ENCODE measurements around the gene FFAR2. TPM values are rescaled to one million over a fixed set of nuclear protein-coding genes. Genes with fewer than 3 reads are reported as not detected.

The FFAR2 gene
- total RNA-seq, 1 donor from 2014 or later, result 2.6 TPM

DNA sequence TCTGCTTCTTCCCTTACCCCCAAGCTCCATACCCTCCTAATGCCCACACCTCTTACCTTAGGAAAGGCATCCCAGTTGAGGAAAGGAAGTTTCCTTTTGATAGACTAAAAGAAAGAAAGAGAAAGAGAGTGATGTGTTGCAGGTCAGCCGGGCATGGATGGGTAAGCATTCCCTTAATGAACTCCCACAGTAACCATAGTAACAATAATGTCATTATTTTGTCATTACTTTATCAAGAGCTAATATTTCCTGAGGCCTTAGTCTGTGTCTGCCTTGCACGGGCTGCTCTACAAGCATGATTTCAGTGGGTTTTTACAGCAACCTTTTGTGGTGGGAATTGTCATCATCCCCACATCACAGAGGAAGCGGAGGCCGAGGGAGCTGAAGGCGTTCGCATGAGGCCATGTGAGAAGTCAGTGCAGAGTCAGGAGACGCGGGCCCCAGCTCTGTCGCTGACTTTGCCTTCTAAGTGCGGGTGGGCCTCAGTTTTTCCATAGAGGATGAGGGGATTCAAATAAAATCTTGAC is 39.7 kb downstream of the FFAR2 start:
- H3K4me3 ChIP-seq, result no peak overlapping the region
- H3K4me1 ChIP-seq, result no peaks in the 10 kb centered on the region
- intact Hi-C loops (cut with DNase I), result no loop called here
- H3K36me3 ChIP-seq, result no peaks in the 10 kb centered on the region
- H3K9me3 ChIP-seq, result no peaks in the 10 kb centered on the region
- DNase-seq, result no peak
- H3K27me3 ChIP-seq, result peaks cover 8% of the 10 kb centered on the region
- H3K27ac ChIP-seq, result no peak overlapping the region
- no peak for ATAC-seq
- TF ChIP-seq, protein P1, sequence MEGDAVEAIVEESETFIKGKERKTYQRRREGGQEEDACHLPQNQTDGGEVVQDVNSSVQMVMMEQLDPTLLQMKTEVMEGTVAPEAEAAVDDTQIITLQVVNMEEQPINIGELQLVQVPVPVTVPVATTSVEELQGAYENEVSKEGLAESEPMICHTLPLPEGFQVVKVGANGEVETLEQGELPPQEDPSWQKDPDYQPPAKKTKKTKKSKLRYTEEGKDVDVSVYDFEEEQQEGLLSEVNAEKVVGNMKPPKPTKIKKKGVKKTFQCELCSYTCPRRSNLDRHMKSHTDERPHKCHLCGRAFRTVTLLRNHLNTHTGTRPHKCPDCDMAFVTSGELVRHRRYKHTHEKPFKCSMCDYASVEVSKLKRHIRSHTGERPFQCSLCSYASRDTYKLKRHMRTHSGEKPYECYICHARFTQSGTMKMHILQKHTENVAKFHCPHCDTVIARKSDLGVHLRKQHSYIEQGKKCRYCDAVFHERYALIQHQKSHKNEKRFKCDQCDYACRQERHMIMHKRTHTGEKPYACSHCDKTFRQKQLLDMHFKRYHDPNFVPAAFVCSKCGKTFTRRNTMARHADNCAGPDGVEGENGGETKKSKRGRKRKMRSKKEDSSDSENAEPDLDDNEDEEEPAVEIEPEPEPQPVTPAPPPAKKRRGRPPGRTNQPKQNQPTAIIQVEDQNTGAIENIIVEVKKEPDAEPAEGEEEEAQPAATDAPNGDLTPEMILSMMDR (IDR thresholded peaks at IDR 0.05), result no peak

DNA sequence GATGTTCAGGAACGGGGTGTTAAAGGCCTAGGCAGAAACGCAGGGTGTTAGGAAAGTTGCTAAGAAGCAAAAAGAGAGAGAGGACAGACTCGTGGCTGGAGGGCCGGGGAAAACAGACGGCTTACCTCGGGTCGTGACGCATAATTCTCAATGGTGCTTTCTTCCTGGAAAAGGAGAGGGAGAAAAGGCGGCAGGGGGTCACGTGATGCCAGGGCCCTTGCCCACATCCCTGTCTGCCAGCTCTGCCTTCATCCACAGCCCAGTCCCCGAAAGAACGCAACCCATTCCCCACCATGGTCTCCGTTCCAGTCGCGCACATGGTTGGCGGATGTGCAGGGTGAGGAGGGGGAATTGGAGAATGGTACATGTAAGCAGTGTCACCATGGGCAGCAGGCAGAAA is 40.6 kb downstream of the FFAR2 start:
- H3K9me3 ChIP-seq, result no peaks in the 10 kb centered on the region

DNA sequence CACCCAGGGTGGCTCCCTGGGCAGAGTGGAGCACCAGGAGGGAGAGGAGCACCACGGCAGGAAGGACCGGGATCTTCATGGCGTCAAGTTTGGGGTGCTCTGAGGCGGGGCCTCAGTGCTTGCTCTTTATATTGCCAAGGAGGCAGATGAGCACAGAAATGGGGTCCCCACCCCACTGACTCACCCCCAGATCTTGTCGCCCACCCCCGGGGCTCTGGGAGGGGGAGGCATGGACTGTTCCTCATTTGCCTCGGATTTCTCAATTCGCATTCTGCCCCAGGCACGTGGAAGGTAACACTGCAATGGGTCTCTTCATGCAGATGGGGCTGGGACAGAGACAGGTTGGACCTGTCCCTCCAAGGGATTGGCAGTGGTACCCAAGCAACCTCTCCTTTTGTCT is 42.3 kb downstream of the FFAR2 start, which contains the start of gene KRTDAP:
KRTDAP (minus strand) TSS at position 101 of the 400 bp plus-strand sequence; CDS start at position 79, 22 bp downstream.
- Histone ChIP-seq H3K27ac (no peak within 1 kb of the TSS), H3K4me1 (peaks cover 3% of the 10 kb centered on the region), H3K9me3 (no peaks in the 10 kb centered on the region), H3K27me3 (peaks cover 8% of the 10 kb centered on the region), H3K4me3 (no peak within 1 kb of the TSS), H3K36me3 (no peaks in the 10 kb centered on the region)
- DNase-seq (no peak), ATAC-seq (no peak)
- intact Hi-C loops (cut with DNase I), result loop anchor here (10.0 kb wide), 1 partner anchor 136 kb away; the partner anchor contains the start of gene FFAR3
- TF ChIP-seq, protein P1 (IDR thresholded peaks at IDR 0.05), result no peak

More for the DNA sequence above, 40.6 kb downstream of the FFAR2 start:
- intact Hi-C loops (cut with DNase I), result no loop called here
- DNase-seq, result no peak
- ATAC-seq, result no peak
- no peak overlapping the region for H3K4me3 ChIP-seq
- H3K27me3 ChIP-seq, result peaks cover 8% of the 10 kb centered on the region
- H3K27ac ChIP-seq, result no peak overlapping the region
- H3K4me1 ChIP-seq, result no peaks in the 10 kb centered on the region
- TF ChIP-seq, protein P1 (IDR thresholded peaks at IDR 0.05), result no peak
- no peaks in the 10 kb centered on the region for H3K36me3 ChIP-seq

DNA sequence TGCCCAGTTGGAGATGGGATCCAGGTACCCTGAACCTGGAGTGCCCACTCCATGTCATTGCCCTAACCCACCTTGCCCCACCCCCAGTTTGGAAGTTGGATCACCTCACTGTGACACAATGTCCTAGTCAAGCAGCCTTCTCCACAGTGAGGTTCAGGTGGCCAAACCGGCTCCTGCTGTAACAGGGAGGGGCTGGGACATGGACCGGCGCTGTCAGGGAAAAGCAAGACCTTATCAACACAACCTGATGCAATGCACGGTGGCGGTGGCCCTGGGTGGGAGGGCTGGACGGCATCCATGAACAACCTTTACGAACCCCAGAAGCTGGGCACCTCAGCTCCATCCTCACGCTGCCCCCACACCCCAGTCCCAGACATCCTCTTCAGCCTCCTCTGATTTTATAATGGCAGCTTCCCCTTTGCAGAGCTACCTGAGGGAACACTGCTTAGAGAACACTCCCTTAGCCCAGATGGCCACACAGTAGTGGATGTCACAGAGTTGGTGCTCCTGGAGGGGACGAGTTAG is 43.8 kb downstream of the FFAR2 start:
- Histone ChIP-seq H3K27me3 (peaks cover 8% of the 10 kb centered on the region), H3K4me3 (no peak overlapping the region), H3K27ac (no peak overlapping the region), H3K4me1 (peaks cover 3% of the 10 kb centered on the region), H3K36me3 (no peaks in the 10 kb centered on the region), H3K9me3 (no peaks in the 10 kb centered on the region)
- no peak for DNase-seq
- intact Hi-C loops (cut with DNase I), result loop anchor here (10.0 kb wide), 1 partner anchor 137 kb away; the partner anchor contains the start of gene FFAR3
- TF ChIP-seq, protein P1 (IDR thresholded peaks at IDR 0.05), result no peak
- ATAC-seq, result no peak

DNA sequence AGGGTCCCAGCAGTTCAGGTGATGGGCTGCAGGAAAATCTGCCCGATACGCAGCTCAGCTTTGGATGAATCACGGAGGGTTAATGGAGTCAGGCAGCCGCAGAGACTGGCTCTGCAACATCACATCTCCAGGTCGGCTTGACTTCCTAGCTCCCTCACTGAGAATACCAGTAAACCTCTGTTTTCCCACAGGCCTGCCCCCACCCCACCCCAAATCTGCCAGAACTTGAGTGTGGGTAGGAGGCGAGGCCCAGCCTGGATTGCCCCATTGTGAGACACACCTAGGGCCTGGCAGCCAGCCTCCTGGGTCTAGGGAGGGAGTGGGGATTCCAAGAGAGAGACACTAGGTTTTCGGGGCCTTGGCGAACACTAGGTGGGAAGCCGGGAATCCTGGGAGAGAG is 45.9 kb downstream of the FFAR2 start:
- DNase-seq (no peak), ATAC-seq (no peak)
- Histone ChIP-seq H3K27ac (no peak overlapping the region), H3K4me3 (no peak overlapping the region), H3K36me3 (no peaks in the 10 kb centered on the region), H3K27me3 (peaks cover 8% of the 10 kb centered on the region), H3K9me3 (no peaks in the 10 kb centered on the region), H3K4me1 (peaks cover 3% of the 10 kb centered on the region)
- TF ChIP-seq, protein P1 (IDR thresholded peaks at IDR 0.05), result no peak
- intact Hi-C loops (cut with DNase I), result loop anchor here (10.0 kb wide), 1 partner anchor 139 kb away; the partner anchor contains the start of gene FFAR3
